Measurements from ENCODE around the gene NIPBL. TPM values are rescaled to one million over a fixed set of nuclear protein-coding genes. Genes with fewer than 3 reads are reported as not detected.
"Not testable (repeated sequence)": the region's sequence is repeated elsewhere in the genome, so short reads cannot be mapped to it uniquely, and the experiment has no call there.

Gene NIPBL
- total and polyA plus RNA-seq, 8 donors: 48.8 to 80.2 (median 67.6) TPM

- peaks cover 0 to 81% of the 10 kb centered on the region in 2 donors for H3K36me3 ChIP-seq
- ATAC-seq (no peak), DNase-seq (no peak)
- no peaks in the 10 kb centered on the region for H3K9me3 ChIP-seq
- TF ChIP-seq, protein P1, sequence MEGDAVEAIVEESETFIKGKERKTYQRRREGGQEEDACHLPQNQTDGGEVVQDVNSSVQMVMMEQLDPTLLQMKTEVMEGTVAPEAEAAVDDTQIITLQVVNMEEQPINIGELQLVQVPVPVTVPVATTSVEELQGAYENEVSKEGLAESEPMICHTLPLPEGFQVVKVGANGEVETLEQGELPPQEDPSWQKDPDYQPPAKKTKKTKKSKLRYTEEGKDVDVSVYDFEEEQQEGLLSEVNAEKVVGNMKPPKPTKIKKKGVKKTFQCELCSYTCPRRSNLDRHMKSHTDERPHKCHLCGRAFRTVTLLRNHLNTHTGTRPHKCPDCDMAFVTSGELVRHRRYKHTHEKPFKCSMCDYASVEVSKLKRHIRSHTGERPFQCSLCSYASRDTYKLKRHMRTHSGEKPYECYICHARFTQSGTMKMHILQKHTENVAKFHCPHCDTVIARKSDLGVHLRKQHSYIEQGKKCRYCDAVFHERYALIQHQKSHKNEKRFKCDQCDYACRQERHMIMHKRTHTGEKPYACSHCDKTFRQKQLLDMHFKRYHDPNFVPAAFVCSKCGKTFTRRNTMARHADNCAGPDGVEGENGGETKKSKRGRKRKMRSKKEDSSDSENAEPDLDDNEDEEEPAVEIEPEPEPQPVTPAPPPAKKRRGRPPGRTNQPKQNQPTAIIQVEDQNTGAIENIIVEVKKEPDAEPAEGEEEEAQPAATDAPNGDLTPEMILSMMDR (IDR thresholded peaks at IDR 0.05): no peak
- no peak overlapping the region for H3K27ac ChIP-seq
- no peak overlapping the region for H3K4me3 ChIP-seq
- intact Hi-C loops (cut with DNase I): loop anchor here in 1 of 2 donors (10.0 kb wide), 1 partner anchor 267 kb away; no protein-coding TSS in a partner anchor
- no peaks in the 10 kb centered on the region for H3K4me1 ChIP-seq
- no peaks in the 10 kb centered on the region for H3K27me3 ChIP-seq
These were observed 125.7 kb downstream of the NIPBL start for GRCh38 chr5:37002176-37002751.

- no peak for ATAC-seq
- peaks cover 0 to 90% of the 10 kb centered on the region in 2 donors for H3K36me3 ChIP-seq
- TF ChIP-seq, protein P1 (IDR thresholded peaks at IDR 0.05): no peak
- no peaks in the 10 kb centered on the region for H3K4me1 ChIP-seq
- DNase-seq: no peak
- no peaks in the 10 kb centered on the region for H3K9me3 ChIP-seq
- no peaks in the 10 kb centered on the region for H3K27me3 ChIP-seq
- intact Hi-C loops (cut with DNase I): loop anchor here in 1 of 2 donors (10.0 kb wide), 1 partner anchor 270 kb away; no protein-coding TSS in a partner anchor
- no peak overlapping the region for H3K27ac ChIP-seq
- H3K4me3 ChIP-seq: no peak overlapping the region
These were observed 128.7 kb downstream of the NIPBL start for GRCh38 chr5:37005252-37005651.

- H3K27me3 ChIP-seq: no peaks in the 10 kb centered on the region
- TF ChIP-seq, protein P1 (IDR thresholded peaks at IDR 0.05): peak; percentile 38 to 54
- H3K27ac ChIP-seq: no peak overlapping the region
- peaks cover 0 to 90% of the 10 kb centered on the region in 2 donors for H3K36me3 ChIP-seq
- DNase-seq (peak in 1 of 4 donors; percentile 40), ATAC-seq (peak; percentile 67)
- intact Hi-C loops (cut with DNase I): loop anchor here in 1 of 2 donors (10.0 kb wide), 1 partner anchor 271 kb away; no protein-coding TSS in a partner anchor
- H3K4me1 ChIP-seq: no peaks in the 10 kb centered on the region
- no peak overlapping the region for H3K4me3 ChIP-seq
- H3K9me3 ChIP-seq: no peaks in the 10 kb centered on the region
These were observed 129.5 kb downstream of the NIPBL start for GRCh38 chr5:37005946-37006540.

DNA sequence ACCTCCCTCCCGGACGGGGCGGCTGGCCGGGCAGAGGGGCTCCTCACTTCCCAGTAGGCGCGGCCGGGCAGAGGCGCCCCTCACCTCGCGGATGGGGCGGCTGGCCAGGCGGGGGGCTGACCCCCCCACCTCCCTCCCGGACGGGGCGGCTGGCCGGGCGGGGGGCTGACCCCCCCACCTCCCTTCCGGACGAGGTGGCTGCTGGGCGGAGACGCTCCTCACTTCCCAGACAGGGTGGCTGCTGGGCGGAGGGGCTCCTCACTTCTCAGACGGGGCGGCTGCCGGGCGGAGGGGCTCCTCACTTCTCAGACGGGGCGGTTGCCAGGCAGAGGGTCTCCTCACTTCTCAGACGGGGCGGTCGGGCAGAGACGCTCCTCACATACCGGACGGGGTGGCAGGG, 136.6 kb downstream of the NIPBL start:
- H3K4me1 ChIP-seq; H3K27ac ChIP-seq; ATAC-seq; H3K4me3 ChIP-seq; H3K27me3 ChIP-seq; DNase-seq; H3K9me3 ChIP-seq; intact Hi-C loops (cut with DNase I): not testable (repeated sequence)
- peaks cover 5 to 75% of the 10 kb centered on the region in 2 donors for H3K36me3 ChIP-seq

DNA sequence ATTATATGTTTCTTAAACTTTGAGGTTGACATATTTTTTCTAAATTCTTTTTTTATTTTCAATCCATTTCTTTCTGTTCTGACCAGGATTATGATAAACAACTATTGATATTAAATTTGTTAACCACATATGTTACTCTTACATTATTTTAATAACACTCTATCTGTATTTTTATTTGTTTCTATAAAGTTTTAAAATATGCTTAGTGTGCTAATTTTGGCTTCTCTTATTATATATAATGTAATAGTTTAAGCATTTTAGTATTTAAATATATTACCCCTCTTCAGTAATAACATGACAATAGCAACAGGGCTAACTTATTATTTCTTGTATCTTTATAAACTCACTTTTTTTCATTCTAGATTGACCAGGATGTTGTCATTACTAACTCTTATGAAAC, 137.8 kb downstream of the NIPBL start:
- ATAC-seq (no peak), DNase-seq (no peak)
- intact Hi-C loops (cut with DNase I): no loop called here
- Histone ChIP-seq H3K27me3 (no peaks in the 10 kb centered on the region), H3K9me3 (no peaks in the 10 kb centered on the region), H3K4me3 (no peak overlapping the region), H3K4me1 (no peaks in the 10 kb centered on the region), H3K36me3 (peaks cover 5 to 73% of the 10 kb centered on the region in 2 donors), H3K27ac (no peak overlapping the region)
- TF ChIP-seq, protein P1 (IDR thresholded peaks at IDR 0.05): no peak

Data from left lung (tissue), 10 donors.